ENCODE measurements around the gene OLFM1.

OLFM1 gene

GRCh38 chr9:135123126-135123772 lies 35.8 kb downstream of the OLFM1 start:
- TF ChIP-seq, protein P1, sequence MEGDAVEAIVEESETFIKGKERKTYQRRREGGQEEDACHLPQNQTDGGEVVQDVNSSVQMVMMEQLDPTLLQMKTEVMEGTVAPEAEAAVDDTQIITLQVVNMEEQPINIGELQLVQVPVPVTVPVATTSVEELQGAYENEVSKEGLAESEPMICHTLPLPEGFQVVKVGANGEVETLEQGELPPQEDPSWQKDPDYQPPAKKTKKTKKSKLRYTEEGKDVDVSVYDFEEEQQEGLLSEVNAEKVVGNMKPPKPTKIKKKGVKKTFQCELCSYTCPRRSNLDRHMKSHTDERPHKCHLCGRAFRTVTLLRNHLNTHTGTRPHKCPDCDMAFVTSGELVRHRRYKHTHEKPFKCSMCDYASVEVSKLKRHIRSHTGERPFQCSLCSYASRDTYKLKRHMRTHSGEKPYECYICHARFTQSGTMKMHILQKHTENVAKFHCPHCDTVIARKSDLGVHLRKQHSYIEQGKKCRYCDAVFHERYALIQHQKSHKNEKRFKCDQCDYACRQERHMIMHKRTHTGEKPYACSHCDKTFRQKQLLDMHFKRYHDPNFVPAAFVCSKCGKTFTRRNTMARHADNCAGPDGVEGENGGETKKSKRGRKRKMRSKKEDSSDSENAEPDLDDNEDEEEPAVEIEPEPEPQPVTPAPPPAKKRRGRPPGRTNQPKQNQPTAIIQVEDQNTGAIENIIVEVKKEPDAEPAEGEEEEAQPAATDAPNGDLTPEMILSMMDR (conservative IDR thresholded peaks at IDR 0.05; ENCODE audit: low read depth, low read length): no peak
- H3K9ac ChIP-seq: no peak overlapping the region
- H3K27ac ChIP-seq: no peak overlapping the region
- H3K36me3 ChIP-seq (ENCODE audit: insufficient read depth): no peaks in the 10 kb centered on the region
- no peaks in the 10 kb centered on the region for H4K20me1 ChIP-seq (ENCODE audit: insufficient read depth)
- no peaks in the 10 kb centered on the region for H3K79me2 ChIP-seq (ENCODE audit: insufficient read depth, low read depth)
- H2AFZ ChIP-seq (ENCODE audit: low read depth): no peak overlapping the region
- peaks cover 29% of the 10 kb centered on the region; the same call in 1 of the 2 replicates for H3K27me3 ChIP-seq (ENCODE audit: insufficient read depth, low read depth)
- H3K4me1 ChIP-seq (ENCODE audit: low read depth, poor library complexity, severe bottlenecking): no peaks in the 10 kb centered on the region
- H3K4me2 ChIP-seq: no peak overlapping the region
- H3K4me3 ChIP-seq (IDR thresholded peaks at IDR 0.05; ENCODE audit: insufficient read depth, low read depth, low read length): no peak overlapping the region

- Histone ChIP-seq H3K27me3 (ENCODE audit: insufficient read depth, low read depth) (peaks cover 34% of the 10 kb centered on the region; the same call in 1 of the 2 replicates), H3K79me2 (ENCODE audit: insufficient read depth, low read depth) (no peaks in the 10 kb centered on the region), H3K4me2 (no peak overlapping the region), H2AFZ (ENCODE audit: low read depth) (no peak overlapping the region), H4K20me1 (ENCODE audit: insufficient read depth) (no peaks in the 10 kb centered on the region), H3K4me3 (IDR thresholded peaks at IDR 0.05; ENCODE audit: insufficient read depth, low read depth, low read length) (no peak overlapping the region), H3K4me1 (ENCODE audit: low read depth, poor library complexity, severe bottlenecking) (no peaks in the 10 kb centered on the region), H3K9ac (no peak overlapping the region), H3K36me3 (ENCODE audit: insufficient read depth) (no peaks in the 10 kb centered on the region), H3K27ac (no peak overlapping the region)
- TF ChIP-seq, protein P1 (conservative IDR thresholded peaks at IDR 0.05; ENCODE audit: low read depth, low read length): no peak
These were observed 36.3 kb downstream of the OLFM1 start for GRCh38 chr9:135123773-135124134.

DNA sequence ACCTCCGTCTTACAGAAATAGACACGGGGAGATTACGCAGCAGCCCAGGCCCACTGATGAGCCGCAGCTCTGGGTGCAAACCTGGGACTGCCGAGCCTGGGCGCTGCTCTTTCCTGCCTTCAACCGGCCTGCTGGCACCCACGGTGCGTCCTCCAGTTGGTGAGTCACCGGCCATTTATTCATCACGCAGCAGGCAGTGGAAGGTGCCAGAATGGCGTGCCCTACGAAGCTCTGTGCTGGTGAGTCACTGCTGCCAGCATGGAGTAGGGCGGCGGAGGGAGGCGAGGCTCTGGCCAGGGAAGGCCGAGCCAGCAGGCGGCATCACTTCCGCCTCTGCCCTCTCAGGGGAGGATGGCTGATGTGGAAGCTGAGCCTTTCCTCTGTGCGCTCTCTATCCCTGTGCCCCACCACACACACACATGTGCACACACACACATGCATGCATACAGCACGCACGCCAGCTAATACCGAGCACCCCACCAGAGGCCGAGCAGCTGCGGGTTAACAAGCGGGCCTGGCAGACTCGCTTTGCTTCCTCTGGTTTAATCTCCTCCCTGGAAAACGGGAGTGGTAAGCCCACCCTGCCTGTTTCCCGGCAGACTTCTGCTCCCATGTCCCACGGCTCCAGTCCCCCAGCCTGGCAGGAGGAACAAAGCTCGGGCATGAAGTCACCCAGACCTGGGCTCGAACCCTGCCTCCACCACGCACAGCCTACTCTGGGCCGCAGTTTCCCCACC lies 39.2 kb downstream of the OLFM1 start:
- Histone ChIP-seq H3K9ac (no peak overlapping the region), H2AFZ (ENCODE audit: low read depth) (no peak overlapping the region), H3K27me3 (ENCODE audit: insufficient read depth, low read depth) (peaks cover 26% of the 10 kb centered on the region; the same call in 1 of the 2 replicates), H3K4me3 (IDR thresholded peaks at IDR 0.05; ENCODE audit: insufficient read depth, low read depth, low read length) (no peak overlapping the region), H3K27ac (no peak overlapping the region), H3K79me2 (ENCODE audit: insufficient read depth, low read depth) (no peaks in the 10 kb centered on the region), H3K36me3 (ENCODE audit: insufficient read depth) (no peaks in the 10 kb centered on the region), H3K4me1 (ENCODE audit: low read depth, poor library complexity, severe bottlenecking) (no peaks in the 10 kb centered on the region), H4K20me1 (ENCODE audit: insufficient read depth) (no peaks in the 10 kb centered on the region), H3K4me2 (no peak overlapping the region)
- TF ChIP-seq, protein P1 (conservative IDR thresholded peaks at IDR 0.05; ENCODE audit: low read depth, low read length): no peak

DNA sequence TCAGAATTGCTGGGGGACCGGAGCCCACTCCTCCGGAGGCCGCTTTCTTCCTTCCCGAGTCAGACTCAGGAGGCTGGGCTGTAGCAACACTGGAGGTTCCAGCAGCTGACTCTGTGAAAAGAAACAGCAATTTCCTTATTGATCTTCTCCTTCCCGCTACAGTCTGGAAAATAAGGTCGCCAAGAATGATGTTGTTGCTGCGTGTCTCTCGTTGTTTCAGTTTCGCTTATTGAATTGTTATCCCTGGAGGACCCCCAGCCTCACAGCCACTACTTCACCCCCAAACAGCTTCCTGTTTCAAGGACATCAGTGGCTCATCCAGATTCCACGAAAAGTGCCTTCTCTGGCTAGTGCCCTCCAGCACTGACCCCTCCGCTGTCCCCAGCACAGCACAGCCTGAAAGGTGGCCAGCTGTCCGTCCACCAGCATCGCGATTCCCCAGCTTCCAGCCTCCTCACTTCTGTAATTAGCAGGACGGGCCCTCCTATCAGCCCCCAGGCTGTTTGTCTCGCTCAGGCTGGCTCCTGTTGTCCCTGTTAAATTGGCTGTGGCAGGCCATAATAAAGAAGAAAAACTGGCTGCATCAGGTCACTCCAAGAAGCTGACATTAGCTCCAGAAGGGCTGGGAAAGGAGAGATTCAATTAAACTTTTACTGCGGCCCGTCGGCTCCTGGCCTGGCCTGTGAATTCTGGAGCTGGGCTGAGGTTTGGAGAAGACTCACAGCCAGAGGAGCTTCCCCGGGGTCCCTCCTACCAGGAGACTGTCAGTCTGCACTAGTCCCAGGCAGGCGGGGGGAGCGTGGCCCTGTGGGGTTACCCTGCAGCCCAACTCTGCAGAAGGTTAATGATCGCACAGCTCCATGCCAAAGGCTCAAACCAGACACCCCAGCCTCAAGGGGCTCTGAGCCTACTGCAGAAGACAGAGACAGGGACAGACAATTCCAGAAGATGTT lies 40.5 kb downstream of the OLFM1 start:
- no peak overlapping the region for H3K4me2 ChIP-seq
- H3K4me1 ChIP-seq (ENCODE audit: low read depth, poor library complexity, severe bottlenecking): no peaks in the 10 kb centered on the region
- TF ChIP-seq, protein P1 (conservative IDR thresholded peaks at IDR 0.05; ENCODE audit: low read depth, low read length): no peak
- peaks cover 28% of the 10 kb centered on the region; the same call in 1 of the 2 replicates for H3K27me3 ChIP-seq (ENCODE audit: insufficient read depth, low read depth)
- no peak overlapping the region for H2AFZ ChIP-seq (ENCODE audit: low read depth)
- no peak overlapping the region for H3K9ac ChIP-seq
- no peaks in the 10 kb centered on the region for H3K36me3 ChIP-seq (ENCODE audit: insufficient read depth)
- H4K20me1 ChIP-seq (ENCODE audit: insufficient read depth): no peaks in the 10 kb centered on the region
- H3K4me3 ChIP-seq (IDR thresholded peaks at IDR 0.05; ENCODE audit: insufficient read depth, low read depth, low read length): no peak overlapping the region
- no peak overlapping the region for H3K27ac ChIP-seq
- no peaks in the 10 kb centered on the region for H3K79me2 ChIP-seq (ENCODE audit: insufficient read depth, low read depth)

Data from KMS-11 (cell line).